ENCODE data around the gene ATP6V0D1. TPM values are rescaled to one million over a fixed set of nuclear protein-coding genes. Genes with fewer than 3 reads are reported as not detected.

ATP6V0D1 gene
- total RNA-seq, 1 donor, result 158 TPM

Small RNA genes lying within 50 kb of the gene (small RNA-seq; reads per million reads assigned to genes)
- not detected for gene RNU1-123P

Other genes starting within 250 kb of the ATP6V0D1 start
- 27.4 and 28.2 TPM in 2 replicates for gene FHOD1, start 233.7 kb downstream of the ATP6V0D1 start, total RNA-seq
- gene SLC9A5, start 232.2 kb downstream of the ATP6V0D1 start, total RNA-seq, result 2.9 and 3.6 TPM in 2 replicates
- gene PLEKHG4, start 201.6 kb downstream of the ATP6V0D1 start, total RNA-seq, result 31.8 and 41.6 TPM in 2 replicates
- not detected in 2 replicates for gene KCTD19, start 154.4 kb downstream of the ATP6V0D1 start, total RNA-seq
- not detected in 2 replicates for gene LRRC36, start 154.3 kb downstream of the ATP6V0D1 start, total RNA-seq
- gene TPPP3, start 87.7 kb downstream of the ATP6V0D1 start, total RNA-seq, result 0.59 and 0.72 TPM in 2 replicates
- 9.0 and 13.3 TPM in 2 replicates for gene ZDHHC1, start 64.7 kb downstream of the ATP6V0D1 start, total RNA-seq
- not detected in 2 replicates for gene HSD11B2, start 50.0 kb downstream of the ATP6V0D1 start, total RNA-seq
- not detected in 2 replicates for gene AGRP, start 2.4 kb upstream of the ATP6V0D1 start, total RNA-seq
- 36.6 and 38.0 TPM in 2 replicates for gene RIPOR1, start 47.7 kb upstream of the ATP6V0D1 start, total RNA-seq
- gene CTCF, start 81.4 kb upstream of the ATP6V0D1 start, total RNA-seq, result 29.3 and 31.8 TPM in 2 replicates
- gene CARMIL2, start 164.0 kb upstream of the ATP6V0D1 start, total RNA-seq, result under 0.01 TPM in 2 replicates
- gene ACD, start 179.1 kb upstream of the ATP6V0D1 start, total RNA-seq, result 16.5 and 18.8 TPM in 2 replicates
- gene PARD6A, start 179.8 kb upstream of the ATP6V0D1 start, total RNA-seq, result 2.4 and 2.9 TPM in 2 replicates
- 13.3 and 15.9 TPM in 2 replicates for gene ENKD1, start 185.6 kb upstream of the ATP6V0D1 start, total RNA-seq
- gene C16orf86, start 185.7 kb upstream of the ATP6V0D1 start, total RNA-seq, result 6.2 and 6.9 TPM in 2 replicates
- 15.9 and 19.4 TPM in 2 replicates for gene GFOD2, start 238.2 kb upstream of the ATP6V0D1 start, total RNA-seq

All from osteoblast (primary cell).